GM12878 (cell line): Measurements from ENCODE around the gene GANAB. TPM values are rescaled to one million over a fixed set of nuclear protein-coding genes. Genes with fewer than 3 reads are reported as not detected.

Experiments used
- ATAC-seq: fragments of 200-7000 bp; cut with Tn5 transposase; 3 replicates; pipeline ENCODE4 v1.9.1; 2020; ENCODE audit warnings: mild to moderate bottlenecking, moderate library complexity
- BruUV-seq: library from RNA; stranded (reverse); fragments of 400-500 nt; replicated peaks from 2 replicates; lab custom pipeline; 2021; lab: Mats Ljungman, UMichigan
- CTCF ChIA-PET: fragments of 300-600 bp; sonication (Branson Sonifier 250); formaldehyde crosslinking; extraction: SDS; loops from one replicate; lab custom pipeline; 2021; ENCODE audit warnings: inconsistent platforms; lab: Yijun Ruan, JAX
- POLR2A ChIA-PET: fragments of 350-600 bp; formaldehyde crosslinking; extraction: SDS; loops from one replicate; lab custom pipeline; 2021; ENCODE audit warnings: inconsistent platforms; lab: Charles Lee
- RAD21 ChIA-PET: fragments of 300-600 bp; sonication (Branson Sonifier 250); formaldehyde crosslinking; loops from one replicate; lab custom pipeline; 2023; ENCODE audit warnings: antibody characterized with exemption; ENCODE audit not compliant: unreplicated experiment; lab: Charles Lee
- SMC1A ChIA-PET: fragments of 300-600 bp; sonication (Branson Sonifier 250); formaldehyde crosslinking; loops from one replicate; lab custom pipeline; 2023; ENCODE audit not compliant: unreplicated experiment, uncharacterized antibody; lab: Charles Lee
- DNase-seq: peaks from one replicate; pipeline ENCODE4 v3.0.0-alpha.2; 2011; ENCODE audit warnings: low read depth, low spot score
- FAIRE-seq: peaks from 3 replicates; lab custom pipeline; 2011; peaks lifted over from hg19 to GRCh38; lab: Jason Lieb, UNC
- H2AFZ ChIP-seq: 2 replicates; pipeline ENCODE4 v1.6.0; 2011; ENCODE audit warnings: low read depth, low read length, control low read depth; ENCODE audit not compliant: control insufficient read depth
- H3K27ac ChIP-seq: 2 replicates; pipeline ENCODE4 v1.5.1; 2011; ENCODE audit warnings: control low read depth; ENCODE audit not compliant: control insufficient read depth, insufficient read depth
- H3K27me3 ChIP-seq, 2 experiments: replicated peaks in 1 of 2; 2 replicates each; pipeline versions ENCODE4 v1.6.0 to v1.6.1; 2011; ENCODE audit warnings: low read length in 1 of 2; ENCODE audit not compliant: control insufficient read depth in 2 of 2, insufficient read depth in 2 of 2
- H3K36me3 ChIP-seq, 2 experiments: 2 replicates each; pipeline ENCODE4 v1.5.1; 2011; ENCODE audit warnings: low read length in 1 of 2; ENCODE audit not compliant: control insufficient read depth in 2 of 2, insufficient read depth in 2 of 2
- H3K4me1 ChIP-seq: 2 replicates; pipeline ENCODE4 v1.6.1; 2011; ENCODE audit warnings: mild to moderate bottlenecking, low read length, moderate library complexity, mixed read lengths; ENCODE audit not compliant: control insufficient read depth, insufficient read depth
- H3K4me2 ChIP-seq: 2 replicates; pipeline ENCODE4 v1.6.0; 2011; ENCODE audit warnings: control low read depth; ENCODE audit not compliant: control insufficient read depth, insufficient read depth
- H3K4me3 ChIP-seq: fragments of 200-600 bp; sonication (generic); 2 replicates; pipeline ENCODE4 v1.5.1; 2016
- H3K79me2 ChIP-seq: 2 replicates; pipeline ENCODE4 v1.6.0; 2011; ENCODE audit warnings: low read length; ENCODE audit not compliant: control insufficient read depth, insufficient read depth
- H3K9ac ChIP-seq: 2 replicates; pipeline ENCODE4 v1.8.0; 2011; ENCODE audit warnings: low read length, control low read depth, mixed read lengths; ENCODE audit not compliant: control insufficient read depth, insufficient read depth
- H3K9me3 ChIP-seq: replicated peaks from 3 replicates; pipeline ENCODE4 v1.5.1; 2011; ENCODE audit warnings: mild to moderate bottlenecking, low read length; ENCODE audit not compliant: control insufficient read depth, insufficient read depth
- H4K20me1 ChIP-seq: 2 replicates; pipeline ENCODE4 v1.6.0; 2011; ENCODE audit not compliant: control insufficient read depth, insufficient read depth
- ESRRA ChIP-seq: IDR thresholded peaks from 2 replicates; pipeline ENCODE4 v1.6.1; 2012; ENCODE audit warnings: mild to moderate bottlenecking, low read length, improper control_type of control experiment
- MTA2 ChIP-seq: fragments of 450-650 bp; IDR thresholded peaks from 2 replicates; pipeline ENCODE4 v1.6.1; 2016; ENCODE audit warnings: low read depth, mild to moderate bottlenecking, moderate library complexity
- POLR2A ChIP-seq: IDR thresholded peaks from 2 replicates; pipeline ENCODE4 v1.6.1; 2011; ENCODE audit warnings: low read depth, mild to moderate bottlenecking, low read length
- POLR2AphosphoS2 ChIP-seq: IDR thresholded peaks from 2 replicates; pipeline ENCODE4 v1.6.1; 2011; ENCODE audit warnings: low read depth, mild to moderate bottlenecking, low read length, improper control_type of control experiment, moderate library complexity
- SMAD5 ChIP-seq: IDR thresholded peaks from 2 replicates; pipeline ENCODE4 v1.6.1; 2016; ENCODE audit warnings: antibody characterized with exemption, low read depth
- YY1 ChIP-seq: IDR thresholded peaks from 2 replicates; pipeline ENCODE4 v1.6.1; 2011; ENCODE audit warnings: low read depth, mild to moderate bottlenecking, low read length
- WGBS: methylation state at CpG from one replicate; pipeline ENCODE4 v1.1.6; 2016; ENCODE audit warnings: low lambda C conversion rate; ENCODE audit not compliant: insufficient replicate concordance, insufficient coverage; ENCODE audit errors: missing lambda C conversion rate; 5-methylcytosine and 5-hydroxymethylcytosine counted together
- in situ Hi-C: fragments of 300-500 bp; cut with MboI; formaldehyde crosslinking; loops from 9 replicates; pipeline ENCODE4 v1.14.3; 2018; ENCODE audit warnings: mixed read lengths
- intact Hi-C: fragments of 100-400 bp; cut with micrococcal nuclease; formaldehyde crosslinking; loops from one replicate; pipeline ENCODE4 v1.14.2; 2022; ENCODE audit not compliant: unreplicated experiment
- polyA plus RNA-seq, 11 experiments: library from polyadenylated mRNA; depleted of rRNA in 4 of 11; unstranded in 6 of 11; stranded (reverse) in 5 of 11; fragments of >200 nt; fragmentation: Nextera tagmentation in 4 of 11; fragmentation: Illumina TruSeq in 1 of 11; extraction: Ambion mirVana in 4 of 11; extraction: Trizol in 1 of 11; gene quantifications; 1 replicate in 1 of 11; 2 replicates in 10 of 11; pipeline versions ENCODE4 v1.2.1 to v1.2.3, GENCODE V29; 2011 to 2016; ENCODE audit warnings: inconsistent platforms in 2 of 11, missing spikeins in 2 of 11, low read depth in 1 of 11
- total RNA-seq, 4 experiments: library from RNA; depleted of rRNA in 3 of 4; stranded (reverse); fragments of >200 nt in 3 of 4; fragmentation: Illumina TruSeq in 1 of 4; extraction: Trizol in 1 of 4; gene quantifications; 2 replicates each; pipeline versions ENCODE4 v1.2.1 to v1.2.3, GENCODE V29; 2013 to 2021

GANAB gene
- total and polyA plus RNA-seq, 10 of the 15 experiments (the other 5 are each of a cell fraction or from before 2014, with no cell fraction given) = 4.5 to 175 (median 102) TPM

DNA sequence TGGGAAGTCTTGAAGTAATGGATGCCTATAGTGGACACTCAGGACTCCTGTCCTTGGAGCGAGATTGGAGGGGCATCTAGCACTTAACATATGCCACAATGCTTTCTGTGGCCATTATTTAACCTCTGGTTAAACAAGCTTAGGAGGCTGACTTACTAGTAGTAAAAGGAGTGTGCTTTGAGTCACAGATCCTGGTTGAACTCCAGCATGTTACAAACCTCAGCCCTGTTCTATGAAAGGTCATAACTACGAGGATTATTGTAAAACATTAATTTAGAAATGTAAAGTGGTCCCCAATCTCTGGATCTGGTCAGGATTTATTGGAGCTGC, 26.7 kb upstream of the GANAB start:
- no peak overlapping the region for H2AFZ ChIP-seq
- peak overlapping the region; percentile 64 for H3K4me2 ChIP-seq
- peaks cover 42% of the 10 kb centered on the region for H3K79me2 ChIP-seq
- H3K4me1 ChIP-seq = peaks cover 26% of the 10 kb centered on the region
- TF ChIP-seq MTA2 = no peak
- TF ChIP-seq POLR2A = no peak
- TF ChIP-seq POLR2AphosphoS2 = no peak
- TF ChIP-seq ESRRA = no peak
- TF ChIP-seq SMAD5 = no peak
- no peak for TF ChIP-seq YY1
- H4K20me1 ChIP-seq = no peaks in the 10 kb centered on the region; the same call in 1 of the 2 replicates
- in situ Hi-C loops (no loop called here), intact Hi-C loops (loop anchor here (5.0 kb wide), 2 partner anchors 61 to 189 kb away; partner anchors contain the start of genes EML3 and ROM1)
- no TSS peak for BruUV-seq
- H3K27me3 ChIP-seq = no peaks in the 10 kb centered on the region
- SMC1A ChIA-PET = interaction anchor here (1.0 to 1.5 kb wide), 5 partner anchors 21 to 278 kb away, joined by 3 to 6 read pairs (median 4); partner anchors contain the start of gene HNRNPUL2
- DNase-seq (no peak), FAIRE-seq (no peak), ATAC-seq (no peak)
- CTCF ChIA-PET = interaction anchor here (1.2 to 2.5 kb wide), 4 partner anchors 10 to 292 kb away, joined by 3 to 9 read pairs (median 4); no protein-coding TSS in a partner anchor
- H3K27ac ChIP-seq = no peak overlapping the region
- POLR2A ChIA-PET = interaction anchor here (0.6 to 16.2 kb wide), 9 partner anchors 8 to 89 kb away, joined by 3 to 295 read pairs (median 9); partner anchors contain the start of genes C11orf98, CSKMT, GANAB and INTS5
- no peak overlapping the region for H3K9ac ChIP-seq
- peaks cover 0 to 10% of the 10 kb centered on the region in 2 experiments; a peak in 1 of 4 replicates for H3K36me3 ChIP-seq
- H3K4me3 ChIP-seq = peak overlapping the region; percentile 88; the same call in 1 of the 2 replicates
- H3K9me3 ChIP-seq = no peaks in the 10 kb centered on the region
- RAD21 ChIA-PET = interaction anchor here (0.6 to 1.6 kb wide), 3 partner anchors 8 to 122 kb away, joined by 3 to 6 read pairs (median 3); partner anchors contain the start of genes C11orf98 and CSKMT
- 69% methylated on average over 2 of the region's 2 CpGs for WGBS
